ENCODE measurements around the gene PADI4.

DNA sequence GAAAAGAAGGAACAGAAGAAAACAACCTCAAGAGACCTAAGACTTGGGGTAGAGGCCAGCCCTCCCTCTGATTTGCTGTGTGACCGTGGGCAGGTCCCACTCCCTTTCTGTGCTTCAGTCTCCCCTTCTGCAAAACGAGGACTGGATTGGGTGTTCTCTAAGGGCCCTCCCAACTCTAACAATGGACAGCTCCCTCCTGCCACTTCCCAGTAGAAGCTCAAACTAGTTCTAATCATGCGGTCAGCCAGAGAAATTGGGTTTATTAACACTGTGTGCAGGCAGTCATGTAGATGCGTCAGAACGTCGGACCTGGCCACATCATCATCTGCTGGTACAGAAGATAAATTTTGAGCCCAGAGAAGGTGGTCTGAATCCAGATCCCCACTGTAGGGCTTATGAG lies 1.6 kb upstream of the PADI4 start:
- TF ChIP-seq, protein P1, sequence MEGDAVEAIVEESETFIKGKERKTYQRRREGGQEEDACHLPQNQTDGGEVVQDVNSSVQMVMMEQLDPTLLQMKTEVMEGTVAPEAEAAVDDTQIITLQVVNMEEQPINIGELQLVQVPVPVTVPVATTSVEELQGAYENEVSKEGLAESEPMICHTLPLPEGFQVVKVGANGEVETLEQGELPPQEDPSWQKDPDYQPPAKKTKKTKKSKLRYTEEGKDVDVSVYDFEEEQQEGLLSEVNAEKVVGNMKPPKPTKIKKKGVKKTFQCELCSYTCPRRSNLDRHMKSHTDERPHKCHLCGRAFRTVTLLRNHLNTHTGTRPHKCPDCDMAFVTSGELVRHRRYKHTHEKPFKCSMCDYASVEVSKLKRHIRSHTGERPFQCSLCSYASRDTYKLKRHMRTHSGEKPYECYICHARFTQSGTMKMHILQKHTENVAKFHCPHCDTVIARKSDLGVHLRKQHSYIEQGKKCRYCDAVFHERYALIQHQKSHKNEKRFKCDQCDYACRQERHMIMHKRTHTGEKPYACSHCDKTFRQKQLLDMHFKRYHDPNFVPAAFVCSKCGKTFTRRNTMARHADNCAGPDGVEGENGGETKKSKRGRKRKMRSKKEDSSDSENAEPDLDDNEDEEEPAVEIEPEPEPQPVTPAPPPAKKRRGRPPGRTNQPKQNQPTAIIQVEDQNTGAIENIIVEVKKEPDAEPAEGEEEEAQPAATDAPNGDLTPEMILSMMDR (IDR thresholded peaks at IDR 0.05; ENCODE audit: low read depth, low read length), result no peak
- TF ChIP-seq MYC (IDR thresholded peaks at IDR 0.05; ENCODE audit: low read depth, low read length) (no peak), POLR2A (IDR thresholded peaks at IDR 0.05; ENCODE audit: extremely low read depth, insufficient read length) (no peak)
- TF ChIP-seq, protein P2, sequence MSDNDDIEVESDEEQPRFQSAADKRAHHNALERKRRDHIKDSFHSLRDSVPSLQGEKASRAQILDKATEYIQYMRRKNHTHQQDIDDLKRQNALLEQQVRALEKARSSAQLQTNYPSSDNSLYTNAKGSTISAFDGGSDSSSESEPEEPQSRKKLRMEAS (IDR thresholded peaks at IDR 0.05; ENCODE audit: low read depth, low read length), result no peak

All from NB4 (cell line).